ENCODE results near the gene COX8C. TPM values are rescaled to one million over a fixed set of nuclear protein-coding genes. Genes with fewer than 3 reads are reported as not detected.
A peak's percentile ranks its signal among the peaks of the same experiment; 100 is the strongest.

COX8C gene
- total and polyA plus RNA-seq, 2 experiments from 2014 or later = 0.73 TPM; not detected in 1

DNA sequence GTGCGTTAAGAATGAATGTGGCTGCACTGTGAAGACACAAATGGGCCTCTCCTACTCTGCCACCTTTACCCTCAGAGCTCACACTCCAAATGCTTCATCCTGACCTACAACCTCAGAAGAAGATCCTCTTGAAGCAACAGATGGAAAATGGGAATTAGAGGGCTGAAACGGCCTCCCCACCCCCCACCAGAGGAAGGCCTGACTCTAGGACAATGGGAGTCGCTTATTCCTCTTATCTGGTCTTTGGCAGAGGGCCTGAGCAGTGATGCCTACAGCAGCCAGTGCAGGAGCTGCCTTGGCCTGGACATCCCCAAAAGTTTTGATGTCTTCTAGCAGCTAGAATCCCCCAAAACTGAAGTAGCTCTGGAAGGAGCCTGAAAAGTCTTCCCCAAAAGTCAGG lies 43.3 kb upstream of the COX8C start:
- Mint-ChIP-seq H3K27ac (peak overlapping the region; percentile 48), H3K4me1 (peaks cover 49% of the 10 kb centered on the region)
- H3K27ac ChIP-seq (ENCODE audit: low read depth) = no peak overlapping the region

More for the DNA sequence above, 43.3 kb upstream of the COX8C start:
- no peaks in the 10 kb centered on the region for H3K9me3 Mint-ChIP-seq
- H3K36me3 ChIP-seq (ENCODE audit: insufficient read depth) = no peaks in the 10 kb centered on the region
- ATAC-seq (peak; percentile 16; the same call in 1 of the 3 replicates), DNase-seq (ENCODE audit: low spot score) (no peak)
- peaks cover 17% of the 10 kb centered on the region for H4K20me1 ChIP-seq (replicated peaks; ENCODE audit: insufficient read depth)
- H2AFZ ChIP-seq = no peak overlapping the region
- no peaks in the 10 kb centered on the region for H3K9me2 ChIP-seq (ENCODE audit: insufficient read depth)
- H3K36me3 Mint-ChIP-seq (ENCODE audit: low read depth) = no peaks in the 10 kb centered on the region
- TF ChIP-seq, protein P1, sequence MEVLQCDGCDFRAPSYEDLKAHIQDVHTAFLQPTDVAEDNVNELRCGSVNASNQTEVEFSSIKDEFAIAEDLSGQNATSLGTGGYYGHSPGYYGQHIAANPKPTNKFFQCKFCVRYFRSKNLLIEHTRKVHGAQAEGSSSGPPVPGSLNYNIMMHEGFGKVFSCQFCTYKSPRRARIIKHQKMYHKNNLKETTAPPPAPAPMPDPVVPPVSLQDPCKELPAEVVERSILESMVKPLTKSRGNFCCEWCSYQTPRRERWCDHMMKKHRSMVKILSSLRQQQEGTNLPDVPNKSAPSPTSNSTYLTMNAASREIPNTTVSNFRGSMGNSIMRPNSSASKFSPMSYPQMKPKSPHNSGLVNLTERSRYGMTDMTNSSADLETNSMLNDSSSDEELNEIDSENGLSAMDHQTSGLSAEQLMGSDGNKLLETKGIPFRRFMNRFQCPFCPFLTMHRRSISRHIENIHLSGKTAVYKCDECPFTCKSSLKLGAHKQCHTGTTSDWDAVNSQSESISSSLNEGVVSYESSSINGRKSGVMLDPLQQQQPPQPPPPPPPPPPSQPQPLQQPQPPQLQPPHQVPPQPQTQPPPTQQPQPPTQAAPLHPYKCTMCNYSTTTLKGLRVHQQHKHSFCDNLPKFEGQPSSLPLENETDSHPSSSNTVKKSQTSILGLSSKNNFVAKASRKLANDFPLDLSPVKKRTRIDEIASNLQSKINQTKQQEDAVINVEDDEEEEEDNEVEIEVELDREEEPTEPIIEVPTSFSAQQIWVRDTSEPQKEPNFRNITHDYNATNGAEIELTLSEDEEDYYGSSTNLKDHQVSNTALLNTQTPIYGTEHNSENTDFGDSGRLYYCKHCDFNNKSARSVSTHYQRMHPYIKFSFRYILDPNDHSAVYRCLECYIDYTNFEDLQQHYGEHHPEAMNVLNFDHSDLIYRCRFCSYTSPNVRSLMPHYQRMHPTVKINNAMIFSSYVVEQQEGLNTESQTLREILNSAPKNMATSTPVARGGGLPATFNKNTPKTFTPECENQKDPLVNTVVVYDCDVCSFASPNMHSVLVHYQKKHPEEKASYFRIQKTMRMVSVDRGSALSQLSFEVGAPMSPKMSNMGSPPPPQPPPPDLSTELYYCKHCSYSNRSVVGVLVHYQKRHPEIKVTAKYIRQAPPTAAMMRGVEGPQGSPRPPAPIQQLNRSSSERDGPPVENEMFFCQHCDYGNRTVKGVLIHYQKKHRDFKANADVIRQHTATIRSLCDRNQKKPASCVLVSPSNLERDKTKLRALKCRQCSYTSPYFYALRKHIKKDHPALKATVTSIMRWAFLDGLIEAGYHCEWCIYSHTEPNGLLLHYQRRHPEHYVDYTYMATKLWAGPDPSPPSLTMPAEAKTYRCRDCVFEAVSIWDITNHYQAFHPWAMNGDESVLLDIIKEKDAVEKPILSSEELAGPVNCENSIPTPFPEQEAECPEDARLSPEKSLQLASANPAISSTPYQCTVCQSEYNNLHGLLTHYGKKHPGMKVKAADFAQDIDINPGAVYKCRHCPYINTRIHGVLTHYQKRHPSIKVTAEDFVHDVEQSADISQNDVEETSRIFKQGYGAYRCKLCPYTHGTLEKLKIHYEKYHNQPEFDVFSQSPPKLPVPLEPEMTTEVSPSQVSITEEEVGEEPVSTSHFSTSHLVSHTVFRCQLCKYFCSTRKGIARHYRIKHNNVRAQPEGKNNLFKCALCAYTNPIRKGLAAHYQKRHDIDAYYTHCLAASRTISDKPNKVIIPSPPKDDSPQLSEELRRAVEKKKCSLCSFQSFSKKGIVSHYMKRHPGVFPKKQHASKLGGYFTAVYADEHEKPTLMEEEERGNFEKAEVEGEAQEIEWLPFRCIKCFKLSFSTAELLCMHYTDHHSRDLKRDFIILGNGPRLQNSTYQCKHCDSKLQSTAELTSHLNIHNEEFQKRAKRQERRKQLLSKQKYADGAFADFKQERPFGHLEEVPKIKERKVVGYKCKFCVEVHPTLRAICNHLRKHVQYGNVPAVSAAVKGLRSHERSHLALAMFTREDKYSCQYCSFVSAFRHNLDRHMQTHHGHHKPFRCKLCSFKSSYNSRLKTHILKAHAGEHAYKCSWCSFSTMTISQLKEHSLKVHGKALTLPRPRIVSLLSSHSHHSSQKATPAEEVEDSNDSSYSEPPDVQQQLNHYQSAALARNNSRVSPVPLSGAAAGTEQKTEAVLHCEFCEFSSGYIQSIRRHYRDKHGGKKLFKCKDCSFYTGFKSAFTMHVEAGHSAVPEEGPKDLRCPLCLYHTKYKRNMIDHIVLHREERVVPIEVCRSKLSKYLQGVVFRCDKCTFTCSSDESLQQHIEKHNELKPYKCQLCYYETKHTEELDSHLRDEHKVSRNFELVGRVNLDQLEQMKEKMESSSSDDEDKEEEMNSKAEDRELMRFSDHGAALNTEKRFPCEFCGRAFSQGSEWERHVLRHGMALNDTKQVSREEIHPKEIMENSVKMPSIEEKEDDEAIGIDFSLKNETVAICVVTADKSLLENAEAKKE (CRISPR knock-in tag; IDR thresholded peaks at IDR 0.05) = no peak
- H3K79me2 ChIP-seq (replicated peaks; ENCODE audit: insufficient read depth) = peaks cover 95% of the 10 kb centered on the region
- no peak overlapping the region for H3K4me3 ChIP-seq
- H3K27me3 ChIP-seq (ENCODE audit: insufficient read depth) = no peaks in the 10 kb centered on the region
- H3K4me2 ChIP-seq = no peak overlapping the region; the same call in 1 of the 2 replicates
- peaks cover 47% of the 10 kb centered on the region for H3K4me1 ChIP-seq (ENCODE audit: insufficient read depth)
- H3K4me3 Mint-ChIP-seq = no peak overlapping the region
- peaks cover 9% of the 10 kb centered on the region for H3K27me3 Mint-ChIP-seq (ENCODE audit: insufficient read depth, low read depth, poor library complexity)
- H3F3A ChIP-seq (replicated peaks; ENCODE audit: low read depth) = no peaks in the 10 kb centered on the region

All from GM23338 (cell line).